BJ (cell line): ENCODE measurements around the gene EDEM1. TPM values are rescaled to one million over a fixed set of nuclear protein-coding genes. Genes with fewer than 3 reads are reported as not detected.
"Not testable (repeated sequence)": the region's sequence is repeated elsewhere in the genome, so short reads cannot be mapped to it uniquely, and the experiment has no call there.

Experiments
- CTCF ChIA-PET: fragments of 350-600 bp; formaldehyde crosslinking; extraction: SDS; loops from one replicate; lab custom pipeline; 2021; ENCODE audit warnings: antibody characterized with exemption, inconsistent platforms; lab: Yijun Ruan, JAX
- POLR2A ChIA-PET: fragments of 300-600 bp; sonication (Branson Sonifier 250); formaldehyde crosslinking; extraction: SDS; loops from one replicate; lab custom pipeline; 2021; ENCODE audit warnings: antibody characterized with exemption; lab: Charles Lee
- DNase-seq: peaks from one replicate; pipeline ENCODE4 v3.0.0-alpha.2; 2011; ENCODE audit warnings: low read depth
- H3K27me3 ChIP-seq: 2 replicates; pipeline ENCODE4 v1.6.0; 2011; ENCODE audit warnings: low read length; ENCODE audit not compliant: control insufficient read depth, insufficient read depth
- H3K36me3 ChIP-seq: 2 replicates; pipeline ENCODE4 v1.5.1; 2011; ENCODE audit warnings: low read length; ENCODE audit not compliant: control insufficient read depth, insufficient read depth
- H3K4me3 ChIP-seq: 2 replicates; pipeline ENCODE4 v1.5.1; 2011; ENCODE audit warnings: low read depth, mild to moderate bottlenecking, control low read depth, low read length
- CTCF ChIP-seq: IDR thresholded peaks from 2 replicates; pipeline ENCODE4 v1.5.1; 2011; ENCODE audit warnings: low read depth, mild to moderate bottlenecking, control low read depth, inconsistent platforms, low read length, moderate library complexity; ENCODE audit not compliant: insufficient read depth
- polyA plus RNA-seq: library from polyadenylated mRNA; depleted of rRNA; stranded (reverse); fragments of >200 nt; gene quantifications from 2 replicates; pipeline ENCODE4 v1.2.3, GENCODE V29; 2011

Gene EDEM1
- polyA plus RNA-seq, 1 experiment: 21.3 TPM

- CTCF ChIA-PET: no interaction called here
- POLR2A ChIA-PET: no interaction called here
- Histone ChIP-seq H3K27me3 (no peaks in the 10 kb centered on the region), H3K4me3 (no peak overlapping the region), H3K36me3 (no peaks in the 10 kb centered on the region)
- no peak for DNase-seq
- no peak for TF ChIP-seq CTCF
Measured at GRCh38 chr3:5143464-5143863, 44.0 kb upstream of the EDEM1 start.

- H3K36me3 ChIP-seq: no peaks in the 10 kb centered on the region
- TF ChIP-seq CTCF: no peak
- no peak for DNase-seq
- ChIA-PET CTCF (no interaction called here), POLR2A (no interaction called here)
- no peak overlapping the region for H3K4me3 ChIP-seq
- H3K27me3 ChIP-seq: no peaks in the 10 kb centered on the region
Measured at GRCh38 chr3:5144316-5144994, 43.1 kb upstream of the EDEM1 start.

- TF ChIP-seq CTCF: no peak
- CTCF ChIA-PET: no interaction called here
- Histone ChIP-seq H3K27me3 (no peaks in the 10 kb centered on the region), H3K36me3 (no peaks in the 10 kb centered on the region), H3K4me3 (no peak overlapping the region)
- DNase-seq: no peak
- POLR2A ChIA-PET: no interaction called here
Measured at GRCh38 chr3:5145120-5145519, 42.4 kb upstream of the EDEM1 start.

GRCh38 chr3:5147152-5147551 lies 40.4 kb upstream of the EDEM1 start:
- CTCF ChIA-PET: interaction anchor here (1.0 kb wide), 1 partner anchor 11 kb away, joined by 3 read pairs; no protein-coding TSS in a partner anchor
- H3K27me3 ChIP-seq, H3K36me3 ChIP-seq, H3K4me3 ChIP-seq, POLR2A ChIA-PET, DNase-seq: not testable (repeated sequence)

- H3K4me3 ChIP-seq: no peak overlapping the region
- no peaks in the 10 kb centered on the region for H3K36me3 ChIP-seq
- no peaks in the 10 kb centered on the region for H3K27me3 ChIP-seq
- POLR2A ChIA-PET: no interaction called here
- CTCF ChIA-PET: interaction anchor here (0.9 to 1.3 kb wide), 2 partner anchors 10 to 18 kb away, joined by 3 to 4 read pairs; no protein-coding TSS in a partner anchor
- no peak for TF ChIP-seq CTCF
- no peak for DNase-seq
Measured at GRCh38 chr3:5149306-5149880, 38.1 kb upstream of the EDEM1 start.
